PC-9 (cell line): ENCODE data around the gene ZNF655. TPM values are rescaled to one million over a fixed set of nuclear protein-coding genes. Genes with fewer than 3 reads are reported as not detected.

Experiments used
- BruUV-seq: library from RNA; stranded (reverse); fragments of 400-500 nt; replicated peaks from 2 replicates; lab custom pipeline; 2021; lab: Mats Ljungman, UMichigan
- CTCF ChIA-PET: fragments of 300-600 bp; sonication (Branson Sonifier 250); formaldehyde crosslinking; loops from one replicate; lab custom pipeline; 2022; ENCODE audit warnings: antibody characterized with exemption; lab: Charles Lee
- POLR2A ChIA-PET: fragments of 300-600 bp; sonication (Branson Sonifier 250); formaldehyde crosslinking; loops from one replicate; lab custom pipeline; 2022; ENCODE audit warnings: antibody characterized with exemption; ENCODE audit not compliant: unreplicated experiment; lab: Charles Lee
- DNase-seq, 2 experiments: peaks; one replicate each; pipeline versions ENCODE4 v3.0.0 to v3.0.0-alpha.2; 2015 to 2022; ENCODE audit warnings: mixed read lengths in 1 of 2
- H2AFZ ChIP-seq: fragments of 200-600 bp; sonication (generic); 2 replicates; pipeline ENCODE4 v1.8.1; 2017; ENCODE audit warnings: antibody characterized with exemption
- H3F3A ChIP-seq: fragments of 200-600 bp; sonication (generic); 2 replicates; pipeline ENCODE4 v1.8.1; 2017; ENCODE audit warnings: antibody characterized with exemption, mild to moderate bottlenecking, low read depth; ENCODE audit not compliant: insufficient read depth
- H3K27ac ChIP-seq: fragments of 200-600 bp; sonication (generic); 2 replicates; pipeline ENCODE4 v1.6.1; 2016; ENCODE audit warnings: mixed run types
- H3K27me3 ChIP-seq: fragments of 200-600 bp; sonication (generic); 2 replicates; pipeline ENCODE4 v1.6.1; 2016; ENCODE audit warnings: low read depth, mixed run types; ENCODE audit not compliant: insufficient read depth
- H3K36me3 ChIP-seq: fragments of 200-600 bp; sonication (generic); 2 replicates; pipeline ENCODE4 v1.6.1; 2016; ENCODE audit warnings: low read depth, mixed run types
- H3K4me1 ChIP-seq: fragments of 200-600 bp; sonication (generic); replicated peaks from 2 replicates; pipeline ENCODE4 v1.6.1; 2016; ENCODE audit warnings: mixed run types; ENCODE audit not compliant: insufficient read depth
- H3K4me2 ChIP-seq: fragments of 200-600 bp; sonication (generic); 2 replicates; pipeline ENCODE4 v1.6.1; 2017; ENCODE audit warnings: mixed run types
- H3K4me3 ChIP-seq: fragments of 200-600 bp; sonication (generic); 2 replicates; pipeline ENCODE4 v1.6.1; 2016; ENCODE audit warnings: mixed run types
- H3K79me2 ChIP-seq: fragments of 200-600 bp; sonication (generic); 2 replicates; pipeline ENCODE4 v1.6.1; 2017; ENCODE audit warnings: low read depth, mixed run types
- H3K9me2 ChIP-seq: fragments of 200-600 bp; sonication (generic); 2 replicates; pipeline ENCODE4 v1.8.1; 2017; ENCODE audit warnings: mild to moderate bottlenecking; ENCODE audit not compliant: insufficient read depth
- H3K9me3 ChIP-seq: fragments of 200-600 bp; sonication (generic); 2 replicates; pipeline ENCODE4 v1.8.1; 2016; ENCODE audit warnings: low read depth; ENCODE audit not compliant: insufficient read depth
- H4K20me1 ChIP-seq: fragments of 200-600 bp; sonication (generic); 2 replicates; pipeline ENCODE4 v1.8.1; 2017; ENCODE audit not compliant: insufficient read depth
- EZH2 ChIP-seq: fragments of 200-600 bp; sonication (generic); IDR thresholded peaks from 2 replicates; pipeline ENCODE4 v1.8.0; 2017; ENCODE audit warnings: antibody characterized with exemption, low read depth
- intact Hi-C: fragments of 100-400 bp; cut with micrococcal nuclease; formaldehyde crosslinking; loops from one replicate; pipeline ENCODE4 v1.10.0; 2022; ENCODE audit not compliant: unreplicated experiment
- total RNA-seq: library from RNA; stranded (reverse); gene quantifications from 2 replicates; pipeline ENCODE4 v1.2.3, GENCODE V29; 2021
- TF ChIP-seq, protein P1 (sequence below): fragments of 200-600 bp; sonication (generic); conservative IDR thresholded peaks from 2 replicates; pipeline ENCODE4 v1.6.1; 2017; ENCODE audit warnings: mixed run types, antibody characterized with exemption, mild to moderate bottlenecking, moderate library complexity

ZNF655 gene
- total RNA-seq, 1 experiment from 2014 or later = 83.0 TPM

DNA sequence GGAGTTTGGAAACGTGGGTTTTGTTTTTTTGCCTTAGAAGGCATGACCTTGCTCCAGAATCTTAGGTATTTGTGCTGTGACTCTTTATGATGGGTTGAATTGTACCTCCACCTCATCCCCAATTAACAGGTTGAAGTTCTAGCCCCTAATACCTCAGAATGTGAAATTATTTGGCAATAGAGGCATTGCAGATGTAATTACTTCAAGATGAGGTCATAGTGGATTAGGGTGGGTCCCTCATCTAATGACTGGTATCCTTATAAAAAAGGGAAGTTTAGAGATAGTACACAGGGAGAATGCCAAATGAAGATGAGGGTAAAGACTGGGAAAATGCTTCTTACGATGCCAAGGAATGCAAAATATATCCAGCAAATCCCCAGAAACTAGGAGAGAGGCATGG, 3.5 kb upstream of the ZNF655 start:
- Histone ChIP-seq H3K27ac (no peak overlapping the region), H3K4me1 (peaks cover 17% of the 10 kb centered on the region; the same call in 1 of the 2 replicates), H3F3A (peaks cover 19% of the 10 kb centered on the region), H4K20me1 (no peaks in the 10 kb centered on the region), H3K27me3 (no peaks in the 10 kb centered on the region), H3K79me2 (peaks cover 29% of the 10 kb centered on the region), H3K4me2 (no peak overlapping the region), H3K9me3 (no peaks in the 10 kb centered on the region), H3K36me3 (no peaks in the 10 kb centered on the region), H3K9me2 (no peaks in the 10 kb centered on the region), H3K4me3 (no peak overlapping the region), H2AFZ (no peak overlapping the region)
- DNase-seq = no peak
- intact Hi-C loops = no loop called here
- no peak for TF ChIP-seq EZH2
- TF ChIP-seq, protein P1, sequence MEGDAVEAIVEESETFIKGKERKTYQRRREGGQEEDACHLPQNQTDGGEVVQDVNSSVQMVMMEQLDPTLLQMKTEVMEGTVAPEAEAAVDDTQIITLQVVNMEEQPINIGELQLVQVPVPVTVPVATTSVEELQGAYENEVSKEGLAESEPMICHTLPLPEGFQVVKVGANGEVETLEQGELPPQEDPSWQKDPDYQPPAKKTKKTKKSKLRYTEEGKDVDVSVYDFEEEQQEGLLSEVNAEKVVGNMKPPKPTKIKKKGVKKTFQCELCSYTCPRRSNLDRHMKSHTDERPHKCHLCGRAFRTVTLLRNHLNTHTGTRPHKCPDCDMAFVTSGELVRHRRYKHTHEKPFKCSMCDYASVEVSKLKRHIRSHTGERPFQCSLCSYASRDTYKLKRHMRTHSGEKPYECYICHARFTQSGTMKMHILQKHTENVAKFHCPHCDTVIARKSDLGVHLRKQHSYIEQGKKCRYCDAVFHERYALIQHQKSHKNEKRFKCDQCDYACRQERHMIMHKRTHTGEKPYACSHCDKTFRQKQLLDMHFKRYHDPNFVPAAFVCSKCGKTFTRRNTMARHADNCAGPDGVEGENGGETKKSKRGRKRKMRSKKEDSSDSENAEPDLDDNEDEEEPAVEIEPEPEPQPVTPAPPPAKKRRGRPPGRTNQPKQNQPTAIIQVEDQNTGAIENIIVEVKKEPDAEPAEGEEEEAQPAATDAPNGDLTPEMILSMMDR = no peak
- BruUV-seq = no TSS peak
- CTCF ChIA-PET = no interaction called here
- POLR2A ChIA-PET = no interaction called here

DNA sequence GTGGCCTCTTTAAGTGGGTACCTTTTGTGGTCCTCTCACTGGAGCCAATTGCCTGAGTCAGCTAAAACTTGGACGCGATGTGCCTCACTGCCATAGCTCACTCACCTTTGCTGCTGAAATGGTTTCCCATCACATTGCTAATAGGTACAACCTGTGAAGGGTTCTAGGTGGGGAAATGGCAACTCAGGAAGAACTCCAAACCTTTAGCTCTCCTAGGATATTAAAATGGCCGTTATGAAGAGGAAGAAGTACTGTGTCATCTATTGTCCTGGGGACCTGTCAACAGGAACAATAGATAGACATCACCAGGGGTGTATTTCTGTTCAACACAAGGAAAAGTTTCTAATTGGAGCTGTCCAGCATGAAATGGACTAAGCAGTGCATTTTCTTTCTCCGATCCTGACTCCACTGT, 1.2 kb upstream of the ZNF655 start:
- TF ChIP-seq, protein P1 = no peak
- no peak for TF ChIP-seq EZH2
- CTCF ChIA-PET = no interaction called here
- Histone ChIP-seq H3K79me2 (peaks cover 18% of the 10 kb centered on the region), H3K36me3 (0 out of 2 replicates have a peak, but pooled peaks cover 8% of the 10 kb centered on the region), H3F3A (peaks cover 28% of the 10 kb centered on the region), H3K4me3 (peak overlapping the region; percentile 83; the same call in 1 of the 2 replicates), H3K9me3 (no peaks in the 10 kb centered on the region), H3K4me1 (peaks cover 21% of the 10 kb centered on the region), H4K20me1 (no peaks in the 10 kb centered on the region), H3K27me3 (no peaks in the 10 kb centered on the region), H3K9me2 (no peaks in the 10 kb centered on the region), H3K4me2 (peak overlapping the region; percentile 85; the same call in 1 of the 2 replicates), H2AFZ (no peak overlapping the region), H3K27ac (no peak overlapping the region)
- BruUV-seq = TSS peak; percentile 71
- intact Hi-C loops = no loop called here
- POLR2A ChIA-PET = no interaction called here
- DNase-seq = no peak

DNA sequence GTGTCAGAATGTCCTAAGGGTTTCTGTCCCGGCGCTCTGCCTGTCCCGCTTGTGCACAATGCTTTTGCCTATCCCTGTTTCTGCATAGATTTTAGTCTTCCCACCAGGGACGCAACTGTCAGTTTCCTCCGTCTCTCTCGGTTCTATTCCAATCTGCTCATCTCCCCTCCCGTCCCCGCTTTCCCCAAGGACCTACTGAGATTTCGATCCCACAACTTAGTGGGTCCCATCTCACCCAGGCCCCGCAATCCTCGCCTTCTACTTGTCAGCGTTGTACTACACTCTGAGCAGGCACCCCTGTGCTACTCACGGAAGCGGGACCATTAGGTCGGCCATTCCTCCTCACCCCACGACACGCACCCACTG, 519 bp upstream of the ZNF655 start:
- intact Hi-C loops = no loop called here
- peak overlapping the region; percentile 85 for H3K4me2 ChIP-seq
- TF ChIP-seq, protein P1 = no peak
- no peak for TF ChIP-seq EZH2
- peaks cover 18% of the 10 kb centered on the region for H3K79me2 ChIP-seq
- H3K27ac ChIP-seq = peak overlapping the region; percentile 59; the same call in 1 of the 2 replicates
- no peaks in the 10 kb centered on the region for H4K20me1 ChIP-seq
- H3K4me3 ChIP-seq = peak overlapping the region; percentile 83
- peak overlapping the region; percentile 98 for H2AFZ ChIP-seq
- no peaks in the 10 kb centered on the region for H3K27me3 ChIP-seq
- ChIA-PET POLR2A (interaction anchor here (0.6 to 0.7 kb wide), 3 partner anchors 53 to 879 kb away, joined by 4 read pairs; partner anchors contain the start of genes BUD31, PDAP1 and ZKSCAN5), CTCF (interaction anchor here (0.5 kb wide), 1 partner anchor 412 kb away, joined by 3 read pairs; no protein-coding TSS in a partner anchor)
- BruUV-seq = no TSS peak
- H3K36me3 ChIP-seq = 0 out of 2 replicates have a peak, but pooled peaks cover 8% of the 10 kb centered on the region
- no peaks in the 10 kb centered on the region for H3K9me3 ChIP-seq
- no peak for DNase-seq
- peaks cover 21% of the 10 kb centered on the region for H3K4me1 ChIP-seq
- peaks cover 34% of the 10 kb centered on the region for H3F3A ChIP-seq
- no peaks in the 10 kb centered on the region for H3K9me2 ChIP-seq
